ENCODE data around the gene KRT40.

The KRT40 gene

GRCh38 chr17:40984226-40984625 lies at the start of gene KRT40:
Gene KRT40, minus strand, starts transcription at chr17:40984326. Its CDS starts 53 bp downstream, at chr17:40984273.
- Histone ChIP-seq H4K20me1 (ENCODE audit: insufficient read depth, low read length) (no peaks in the 10 kb centered on the region), H3K27me3 (ENCODE audit: low read depth, low read length) (peaks cover 20% of the 10 kb centered on the region), H3K27ac (ENCODE audit: low read length) (no peak within 1 kb of the TSS), H3K4me1 (ENCODE audit: low read length) (no peaks in the 10 kb centered on the region), H3K79me2 (ENCODE audit: low read length) (no peaks in the 10 kb centered on the region), H2AFZ (ENCODE audit: low read depth, low read length) (no peak within 1 kb of the TSS), H3K4me3 (ENCODE audit: low read length) (no peak within 1 kb of the TSS), H3K4me2 (ENCODE audit: low read length) (no peak within 1 kb of the TSS), H3K9ac (ENCODE audit: low read length) (no peak within 1 kb of the TSS), H3K36me3 (replicated peaks; ENCODE audit: low read depth, low read length) (no peaks in the 10 kb centered on the region), H3K9me3 (ENCODE audit: insufficient read depth, low read length) (no peaks in the 10 kb centered on the region)
- TF ChIP-seq EZH2phosphoT487 (IDR thresholded peaks at IDR 0.05; ENCODE audit: low read depth) (no peak), CTCF (IDR thresholded peaks at IDR 0.05; ENCODE audit: low read depth, low read length) (no peak)

GRCh38 chr17:41029633-41030245 lies 45.6 kb upstream of the KRT40 start, which contains the start of gene KRTAP1-4:
Gene KRTAP1-4, minus strand, starts transcription at chr17:41030195. Its CDS starts 117 bp downstream, at chr17:41030078.
- H3K36me3 ChIP-seq (replicated peaks; ENCODE audit: low read depth, low read length) = no peaks in the 10 kb centered on the region
- H3K27me3 ChIP-seq (ENCODE audit: low read depth, low read length) = peaks cover 23% of the 10 kb centered on the region; the same call in 1 of the 2 replicates
- H3K4me1 ChIP-seq (ENCODE audit: low read length) = no peaks in the 10 kb centered on the region
- H3K4me2 ChIP-seq (ENCODE audit: low read length) = no peak within 1 kb of the TSS
- H3K9ac ChIP-seq (ENCODE audit: low read length) = no peak within 1 kb of the TSS
- H2AFZ ChIP-seq (ENCODE audit: low read depth, low read length) = no peak within 1 kb of the TSS
- no peak within 1 kb of the TSS for H3K27ac ChIP-seq (ENCODE audit: low read length)
- H3K9me3 ChIP-seq (ENCODE audit: insufficient read depth, low read length) = no peaks in the 10 kb centered on the region
- H4K20me1 ChIP-seq (ENCODE audit: insufficient read depth, low read length) = no peaks in the 10 kb centered on the region
- H3K79me2 ChIP-seq (ENCODE audit: low read length) = no peaks in the 10 kb centered on the region
- H3K4me3 ChIP-seq (ENCODE audit: low read length) = no peak within 1 kb of the TSS
- TF ChIP-seq EZH2phosphoT487 (IDR thresholded peaks at IDR 0.05; ENCODE audit: low read depth) (no peak), CTCF (IDR thresholded peaks at IDR 0.05; ENCODE audit: low read depth, low read length) (no peak)

GRCh38 chr17:41026715-41027471 lies 42.8 kb upstream of the KRT40 start, which contains the start of gene KRTAP1-5:
Gene KRTAP1-5, minus strand, starts transcription at chr17:41027208. Its CDS starts 53 bp downstream, at chr17:41027155.
- H4K20me1 ChIP-seq (ENCODE audit: insufficient read depth, low read length) = no peaks in the 10 kb centered on the region
- H3K27ac ChIP-seq (ENCODE audit: low read length) = no peak within 1 kb of the TSS
- H2AFZ ChIP-seq (ENCODE audit: low read depth, low read length) = no peak within 1 kb of the TSS
- peaks cover 26% of the 10 kb centered on the region; the same call in 1 of the 2 replicates for H3K27me3 ChIP-seq (ENCODE audit: low read depth, low read length)
- H3K79me2 ChIP-seq (ENCODE audit: low read length) = no peaks in the 10 kb centered on the region
- no peak within 1 kb of the TSS for H3K9ac ChIP-seq (ENCODE audit: low read length)
- TF ChIP-seq CTCF (IDR thresholded peaks at IDR 0.05; ENCODE audit: low read depth, low read length) = no peak
- no peak for TF ChIP-seq EZH2phosphoT487 (IDR thresholded peaks at IDR 0.05; ENCODE audit: low read depth)
- H3K4me3 ChIP-seq (ENCODE audit: low read length) = no peak within 1 kb of the TSS
- H3K36me3 ChIP-seq (replicated peaks; ENCODE audit: low read depth, low read length) = no peaks in the 10 kb centered on the region
- H3K9me3 ChIP-seq (ENCODE audit: insufficient read depth, low read length) = no peaks in the 10 kb centered on the region
- no peaks in the 10 kb centered on the region for H3K4me1 ChIP-seq (ENCODE audit: low read length)
- no peak within 1 kb of the TSS for H3K4me2 ChIP-seq (ENCODE audit: low read length)

DNA sequence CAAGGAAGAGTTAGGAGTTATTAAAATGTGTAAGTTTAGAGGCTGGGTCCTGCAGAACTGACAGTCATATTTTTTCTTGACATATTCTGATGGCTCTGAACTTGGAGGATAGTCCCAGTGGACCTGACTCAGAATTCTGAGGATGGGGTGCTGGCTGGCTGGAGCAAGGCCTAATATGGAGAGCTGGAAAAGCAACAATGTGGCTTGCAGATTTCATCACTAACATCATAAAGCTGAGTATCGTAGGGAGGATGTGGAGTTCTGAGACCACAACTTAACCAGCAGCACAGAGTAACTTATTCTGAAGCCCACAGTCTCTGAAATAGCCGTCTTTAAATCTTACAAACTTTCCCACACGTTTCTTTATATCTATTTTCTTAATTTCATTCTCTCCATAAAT lies 40.6 kb upstream of the KRT40 start:
- Histone ChIP-seq H3K9me3 (ENCODE audit: insufficient read depth, low read length) (no peaks in the 10 kb centered on the region), H3K27ac (ENCODE audit: low read length) (no peak overlapping the region), H3K36me3 (replicated peaks; ENCODE audit: low read depth, low read length) (no peaks in the 10 kb centered on the region), H2AFZ (ENCODE audit: low read depth, low read length) (no peak overlapping the region), H4K20me1 (ENCODE audit: insufficient read depth, low read length) (no peaks in the 10 kb centered on the region), H3K4me1 (ENCODE audit: low read length) (no peaks in the 10 kb centered on the region), H3K79me2 (ENCODE audit: low read length) (no peaks in the 10 kb centered on the region), H3K9ac (ENCODE audit: low read length) (no peak overlapping the region), H3K27me3 (ENCODE audit: low read depth, low read length) (peaks cover 15% of the 10 kb centered on the region; the same call in 1 of the 2 replicates), H3K4me3 (ENCODE audit: low read length) (no peak overlapping the region), H3K4me2 (ENCODE audit: low read length) (no peak overlapping the region)
- TF ChIP-seq EZH2phosphoT487 (IDR thresholded peaks at IDR 0.05; ENCODE audit: low read depth) = no peak
